Gastrocnemius medialis (tissue), 4 donors: Measurements from ENCODE around the gene SCMH1. TPM values are rescaled to one million over a fixed set of nuclear protein-coding genes. Genes with fewer than 3 reads are reported as not detected.

Experiments used
- ATAC-seq, 2 donors: fragments of 150-250 bp; one replicate each; pipeline ENCODE4 v1.9.1; 2016
- DNase-seq, 2 donors: peaks; one replicate each; pipeline ENCODE4 v3.0.0-alpha.2; 2019
- H3K27ac ChIP-seq, 4 donors: fragments of 200-600 bp; sonication (generic); 1 replicate in 1 of 4; 2 replicates in 3 of 4; pipeline ENCODE4 v1.5.1; 2016 to 2018; ENCODE audit warnings: mild to moderate bottlenecking in 2 of 4, moderate library complexity in 1 of 4
- H3K27me3 ChIP-seq, 3 donors: fragments of 200-600 bp; sonication (generic) in 2 of 3; 1 replicate in 1 of 3; 2 replicates in 2 of 3; pipeline versions ENCODE4 v1.5.1 to v1.6.0; 2016 to 2019; ENCODE audit warnings: mild to moderate bottlenecking in 1 of 3, moderate library complexity in 1 of 3
- H3K36me3 ChIP-seq, 2 donors: fragments of 200-600 bp; sonication (generic) in 1 of 2; one replicate each; pipeline ENCODE4 v1.5.1; 2017 to 2018
- H3K4me1 ChIP-seq, 2 donors: fragments of 200-600 bp; sonication (generic) in 1 of 2; one replicate each; pipeline ENCODE4 v1.5.1; 2016 to 2017; ENCODE audit warnings: mild to moderate bottlenecking in 2 of 2
- H3K4me3 ChIP-seq, 4 donors: fragments of 200-600 bp; sonication (generic) in 3 of 4; 1 replicate in 1 of 4; 2 replicates in 3 of 4; pipeline ENCODE4 v1.5.1; 2016 to 2019; ENCODE audit warnings: mild to moderate bottlenecking in 2 of 4
- H3K9me3 ChIP-seq, 3 donors: fragments of 200-600 bp; sonication (generic) in 2 of 3; 1 replicate in 1 of 3; 2 replicates in 2 of 3; pipeline ENCODE4 v1.5.1; 2016 to 2019
- POLR2A ChIP-seq, 2 donors: fragments of 450-650 bp; IDR thresholded peaks; one replicate each; pipeline ENCODE4 v1.6.1; 2017; ENCODE audit warnings: antibody characterized with exemption in 2 of 2, mild to moderate bottlenecking in 2 of 2, moderate library complexity in 2 of 2
- in situ Hi-C, 4 donors: fragments of 200-750 bp; cut with MboI; loops; one replicate each; pipeline versions ENCODE4 v1.15.0 to v1.8.0; 2017; ENCODE audit warnings: low sequenced_read_pairs in 4 of 4
- intact Hi-C: fragments of 100-400 bp; cut with DNase I; formaldehyde crosslinking; loops from one replicate; pipeline ENCODE4 v1.15.1; 2023; ENCODE audit warnings: low total_unique reads
- total RNA-seq, 4 donors: library from RNA; depleted of rRNA; stranded (reverse); fragments of >200 nt; gene quantifications; one replicate each; pipeline versions ENCODE4 v1.1.0 to v1.2.3, GENCODE V29; 2016
- TF ChIP-seq, protein P1 (sequence below), 5 experiments: fragments of 450-650 bp in 3 of 5; fragments of 200-600 bp in 2 of 5; sonication (generic) in 2 of 5; IDR thresholded peaks in 4 of 5; conservative IDR thresholded peaks in 1 of 5; 1 replicate in 4 of 5; 2 replicates in 1 of 5; pipeline ENCODE4 v1.5.1; 2016 to 2019; ENCODE audit warnings: antibody characterized with exemption in 5 of 5, mild to moderate bottlenecking in 3 of 5, moderate library complexity in 3 of 5

Gene SCMH1
- total RNA-seq, 4 donors from 2014 or later = 17.1 to 29.4 (median 25.5) TPM

DNA sequence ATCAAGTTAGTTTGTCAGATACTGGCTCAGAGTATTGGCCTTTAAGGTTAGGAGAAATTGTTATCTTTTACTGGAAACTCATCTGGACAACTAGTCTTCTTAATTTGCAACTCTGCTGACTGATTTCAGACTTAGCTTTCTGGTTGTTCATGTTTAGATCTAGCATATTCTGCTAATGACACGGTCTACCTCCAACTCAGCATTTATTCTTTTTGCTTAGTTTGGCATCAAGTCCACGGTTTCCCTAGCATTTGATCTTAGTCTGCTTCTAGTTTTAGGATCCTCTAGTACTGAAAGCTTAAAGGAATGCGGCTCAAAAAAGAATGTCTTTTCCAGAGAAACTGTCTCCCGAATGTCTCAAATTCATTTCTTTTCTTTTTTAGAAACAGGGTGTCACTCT is 145.0 kb downstream of the SCMH1 start:
- no peak for ATAC-seq
- DNase-seq = no peak
- peaks cover 7 to 14% of the 10 kb centered on the region in 2 donors for H3K4me1 ChIP-seq
- H3K27ac ChIP-seq = no peak overlapping the region
- no peaks in the 10 kb centered on the region for H3K27me3 ChIP-seq
- in situ Hi-C loops = no loop called here
- no peak overlapping the region for H3K4me3 ChIP-seq
- intact Hi-C loops = no loop called here
- H3K36me3 ChIP-seq = no peaks in the 10 kb centered on the region
- TF ChIP-seq, protein P1, sequence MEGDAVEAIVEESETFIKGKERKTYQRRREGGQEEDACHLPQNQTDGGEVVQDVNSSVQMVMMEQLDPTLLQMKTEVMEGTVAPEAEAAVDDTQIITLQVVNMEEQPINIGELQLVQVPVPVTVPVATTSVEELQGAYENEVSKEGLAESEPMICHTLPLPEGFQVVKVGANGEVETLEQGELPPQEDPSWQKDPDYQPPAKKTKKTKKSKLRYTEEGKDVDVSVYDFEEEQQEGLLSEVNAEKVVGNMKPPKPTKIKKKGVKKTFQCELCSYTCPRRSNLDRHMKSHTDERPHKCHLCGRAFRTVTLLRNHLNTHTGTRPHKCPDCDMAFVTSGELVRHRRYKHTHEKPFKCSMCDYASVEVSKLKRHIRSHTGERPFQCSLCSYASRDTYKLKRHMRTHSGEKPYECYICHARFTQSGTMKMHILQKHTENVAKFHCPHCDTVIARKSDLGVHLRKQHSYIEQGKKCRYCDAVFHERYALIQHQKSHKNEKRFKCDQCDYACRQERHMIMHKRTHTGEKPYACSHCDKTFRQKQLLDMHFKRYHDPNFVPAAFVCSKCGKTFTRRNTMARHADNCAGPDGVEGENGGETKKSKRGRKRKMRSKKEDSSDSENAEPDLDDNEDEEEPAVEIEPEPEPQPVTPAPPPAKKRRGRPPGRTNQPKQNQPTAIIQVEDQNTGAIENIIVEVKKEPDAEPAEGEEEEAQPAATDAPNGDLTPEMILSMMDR (IDR thresholded peaks at IDR 0.05 in 4 of 5, conservative IDR thresholded peaks at IDR 0.05 in 1 of 5) = no peak
- TF ChIP-seq POLR2A (IDR thresholded peaks at IDR 0.05) = no peak
- H3K9me3 ChIP-seq = no peaks in the 10 kb centered on the region

DNA sequence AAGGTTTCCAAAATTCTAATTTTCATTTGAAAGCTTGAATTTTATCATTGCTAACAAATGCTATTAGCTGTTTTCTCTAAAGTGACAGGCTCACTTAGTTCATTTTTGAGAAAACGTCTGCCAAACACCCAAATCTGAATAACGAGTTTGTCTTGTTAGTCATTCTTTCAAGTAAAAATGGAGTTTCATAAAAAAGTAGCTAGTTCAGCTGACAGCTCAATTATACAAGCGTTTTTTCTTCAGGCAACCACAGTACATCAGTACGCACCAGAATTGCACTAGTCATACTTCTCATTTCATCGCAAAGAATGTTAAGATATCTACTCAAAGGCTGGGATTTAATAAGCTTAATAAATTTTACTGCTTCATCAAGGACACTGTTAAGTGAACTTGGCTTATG is 148.3 kb downstream of the SCMH1 start:
- in situ Hi-C loops (no loop called here), intact Hi-C loops (no loop called here)

DNA sequence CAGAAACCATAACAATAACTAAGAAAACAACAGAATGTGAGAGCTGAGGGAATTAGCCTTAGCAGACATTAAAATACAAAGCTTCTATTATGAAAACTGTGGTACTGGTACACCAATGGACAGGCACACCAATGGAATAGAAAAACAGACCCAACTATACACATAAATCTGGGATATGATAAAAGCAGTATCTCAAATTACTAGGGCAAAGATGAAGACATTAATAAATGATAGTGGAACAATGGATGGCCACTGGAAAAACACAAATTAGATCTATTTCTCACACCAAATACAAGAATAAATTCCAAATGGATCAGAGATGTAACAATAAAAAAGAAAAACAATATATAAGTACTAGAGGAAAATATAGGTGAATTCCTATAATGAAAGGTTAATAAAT is 155.2 kb downstream of the SCMH1 start:
- H3K4me1 ChIP-seq = no peaks in the 10 kb centered on the region
- DNase-seq = no peak
- H3K27me3 ChIP-seq = no peaks in the 10 kb centered on the region
- no peak for ATAC-seq
- no peaks in the 10 kb centered on the region for H3K9me3 ChIP-seq
- no peak overlapping the region for H3K27ac ChIP-seq
- in situ Hi-C loops (no loop called here), intact Hi-C loops (no loop called here)
- TF ChIP-seq, protein P1 (IDR thresholded peaks at IDR 0.05 in 4 of 5, conservative IDR thresholded peaks at IDR 0.05 in 1 of 5) = no peak
- TF ChIP-seq POLR2A (IDR thresholded peaks at IDR 0.05) = no peak
- H3K4me3 ChIP-seq = no peak overlapping the region
- no peaks in the 10 kb centered on the region for H3K36me3 ChIP-seq

More for the DNA sequence above, 148.3 kb downstream of the SCMH1 start:
- Histone ChIP-seq H3K36me3 (no peaks in the 10 kb centered on the region), H3K4me3 (no peak overlapping the region), H3K27me3 (no peaks in the 10 kb centered on the region), H3K9me3 (no peaks in the 10 kb centered on the region), H3K27ac (no peak overlapping the region), H3K4me1 (peaks cover 0 to 1% of the 10 kb centered on the region in 2 donors)
- no peak for ATAC-seq
- no peak for DNase-seq
- TF ChIP-seq, protein P1 (IDR thresholded peaks at IDR 0.05 in 4 of 5, conservative IDR thresholded peaks at IDR 0.05 in 1 of 5) = no peak
- TF ChIP-seq POLR2A (IDR thresholded peaks at IDR 0.05) = no peak

DNA sequence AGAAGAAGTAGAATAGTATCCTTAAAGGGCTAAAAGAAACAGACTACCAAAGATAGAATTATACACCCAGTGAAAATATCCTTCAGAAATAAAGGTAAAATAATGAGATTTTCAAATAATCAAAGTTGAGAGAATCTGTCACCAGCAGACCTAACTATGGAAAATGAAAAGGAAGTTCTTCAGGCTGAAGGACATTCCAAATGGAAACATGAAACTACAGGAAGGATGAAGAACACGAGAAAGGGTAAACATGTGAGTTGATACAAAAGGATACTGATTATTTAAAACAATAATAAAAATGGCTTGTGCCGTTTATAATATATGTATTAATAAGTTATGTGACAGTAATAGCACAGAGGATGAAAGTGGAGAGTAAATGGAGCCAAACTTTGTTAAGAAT is 163.5 kb downstream of the SCMH1 start:
- intact Hi-C loops (no loop called here), in situ Hi-C loops (no loop called here)
- no peaks in the 10 kb centered on the region for H3K4me1 ChIP-seq
- DNase-seq = no peak
- H3K4me3 ChIP-seq = no peak overlapping the region
- ATAC-seq = no peak
- no peaks in the 10 kb centered on the region for H3K27me3 ChIP-seq
- no peaks in the 10 kb centered on the region for H3K36me3 ChIP-seq
- TF ChIP-seq, protein P1 (IDR thresholded peaks at IDR 0.05 in 4 of 5, conservative IDR thresholded peaks at IDR 0.05 in 1 of 5) = no peak
- no peak for TF ChIP-seq POLR2A (IDR thresholded peaks at IDR 0.05)
- no peak overlapping the region for H3K27ac ChIP-seq
- H3K9me3 ChIP-seq = no peaks in the 10 kb centered on the region

DNA sequence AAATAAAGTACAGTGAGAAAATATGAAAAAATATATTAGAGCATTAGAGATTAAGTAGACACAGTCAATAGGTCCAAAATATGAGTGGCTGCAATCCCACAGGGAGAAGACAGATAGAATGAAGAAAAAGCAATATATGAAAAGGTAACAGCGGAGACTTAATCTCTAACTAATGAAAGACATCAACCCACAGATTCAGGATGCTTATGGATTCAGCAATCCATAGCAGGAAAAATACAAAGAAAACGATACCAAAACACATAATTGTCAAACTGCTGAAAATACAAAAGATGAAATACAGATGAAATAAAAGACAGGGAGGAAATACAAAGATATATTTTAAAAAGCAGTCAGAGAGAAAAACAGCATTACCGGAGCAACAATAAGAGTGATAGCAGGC is 163.9 kb downstream of the SCMH1 start:
- in situ Hi-C loops (no loop called here), intact Hi-C loops (no loop called here)
- H3K27ac ChIP-seq = no peak overlapping the region
- H3K9me3 ChIP-seq = no peaks in the 10 kb centered on the region
- no peaks in the 10 kb centered on the region for H3K36me3 ChIP-seq
- ATAC-seq (no peak), DNase-seq (no peak)
- TF ChIP-seq, protein P1 (IDR thresholded peaks at IDR 0.05 in 4 of 5, conservative IDR thresholded peaks at IDR 0.05 in 1 of 5) = no peak
- no peak for TF ChIP-seq POLR2A (IDR thresholded peaks at IDR 0.05)
- H3K4me1 ChIP-seq = no peaks in the 10 kb centered on the region
- H3K4me3 ChIP-seq = no peak overlapping the region
- H3K27me3 ChIP-seq = no peaks in the 10 kb centered on the region
